ENCODE measurements around the gene MFNG. TPM values are rescaled to one million over a fixed set of nuclear protein-coding genes. Genes with fewer than 3 reads are reported as not detected.
A peak's percentile ranks its signal among the peaks of the same experiment; 100 is the strongest.

The MFNG gene
- total RNA-seq, 1 donor from 2014 or later: 1.5 TPM

- H3K27me3 Mint-ChIP-seq (ENCODE audit: unreplicated experiment): no peaks in the 10 kb centered on the region
- H3K9me3 Mint-ChIP-seq (ENCODE audit: unreplicated experiment): no peaks in the 10 kb centered on the region
- no peak for TF ChIP-seq CTCF (IDR thresholded peaks at IDR 0.05)
- no peak for DNase-seq (ENCODE audit: extremely low spot score, unreplicated experiment)
- H3K36me3 Mint-ChIP-seq (ENCODE audit: unreplicated experiment): peaks cover 20% of the 10 kb centered on the region
- H3K4me1 Mint-ChIP-seq (ENCODE audit: unreplicated experiment): peaks cover 66% of the 10 kb centered on the region
- peak overlapping the region; percentile 78 for H3K27ac Mint-ChIP-seq (ENCODE audit: unreplicated experiment)
- H3K4me3 Mint-ChIP-seq (ENCODE audit: unreplicated experiment): no peak overlapping the region
These were observed 10.9 kb upstream of the MFNG start for GRCh38 chr22:37497062-37497599.

GRCh38 chr22:37496651-37497050 is 10.5 kb upstream of the MFNG start:
- no peaks in the 10 kb centered on the region for H3K27me3 Mint-ChIP-seq (ENCODE audit: unreplicated experiment)
- H3K4me1 Mint-ChIP-seq (ENCODE audit: unreplicated experiment): peaks cover 61% of the 10 kb centered on the region
- DNase-seq (ENCODE audit: extremely low spot score, unreplicated experiment): no peak
- no peak for TF ChIP-seq CTCF (IDR thresholded peaks at IDR 0.05)
- no peaks in the 10 kb centered on the region for H3K9me3 Mint-ChIP-seq (ENCODE audit: unreplicated experiment)
- H3K4me3 Mint-ChIP-seq (ENCODE audit: unreplicated experiment): no peak overlapping the region
- H3K27ac Mint-ChIP-seq (ENCODE audit: unreplicated experiment): peak overlapping the region; percentile 78
- H3K36me3 Mint-ChIP-seq (ENCODE audit: unreplicated experiment): peaks cover 20% of the 10 kb centered on the region

GRCh38 chr22:37493979-37494378 is 7.8 kb upstream of the MFNG start:
- no peaks in the 10 kb centered on the region for H3K9me3 Mint-ChIP-seq (ENCODE audit: unreplicated experiment)
- no peaks in the 10 kb centered on the region for H3K27me3 Mint-ChIP-seq (ENCODE audit: unreplicated experiment)
- H3K4me3 Mint-ChIP-seq (ENCODE audit: unreplicated experiment): no peak overlapping the region
- H3K4me1 Mint-ChIP-seq (ENCODE audit: unreplicated experiment): peaks cover 34% of the 10 kb centered on the region
- TF ChIP-seq CTCF (IDR thresholded peaks at IDR 0.05): no peak
- H3K36me3 Mint-ChIP-seq (ENCODE audit: unreplicated experiment): peaks cover 29% of the 10 kb centered on the region
- DNase-seq (ENCODE audit: extremely low spot score, unreplicated experiment): no peak
- H3K27ac Mint-ChIP-seq (ENCODE audit: unreplicated experiment): no peak overlapping the region

GRCh38 chr22:37492428-37493344 is 6.5 kb upstream of the MFNG start:
- H3K4me3 Mint-ChIP-seq (ENCODE audit: unreplicated experiment): no peak overlapping the region
- peaks cover 29% of the 10 kb centered on the region for H3K36me3 Mint-ChIP-seq (ENCODE audit: unreplicated experiment)
- H3K27ac Mint-ChIP-seq (ENCODE audit: unreplicated experiment): peak overlapping the region; percentile 7
- no peaks in the 10 kb centered on the region for H3K9me3 Mint-ChIP-seq (ENCODE audit: unreplicated experiment)
- DNase-seq (ENCODE audit: extremely low spot score, unreplicated experiment): no peak
- no peaks in the 10 kb centered on the region for H3K27me3 Mint-ChIP-seq (ENCODE audit: unreplicated experiment)
- TF ChIP-seq CTCF (IDR thresholded peaks at IDR 0.05): peak; percentile 51
- peaks cover 23% of the 10 kb centered on the region for H3K4me1 Mint-ChIP-seq (ENCODE audit: unreplicated experiment)

Data from osteocyte (in vitro differentiated cells).